CD1c-positive myeloid dendritic cell (primary cell): ENCODE data around the gene APOL2.
"Not testable (repeated sequence)": the region's sequence is repeated elsewhere in the genome, so short reads cannot be mapped to it uniquely, and the experiment has no call there.

Source experiments
- DNase-seq: peaks from one replicate; pipeline ENCODE4 v3.0.0-alpha.2; 2016; ENCODE audit errors: extremely low spot score

Gene APOL2

GRCh38 chr22:36239150-36239400 lies 252 bp downstream of the APOL2 start:
- no peak for DNase-seq

- DNase-seq: no peak
These were observed 766 bp downstream of the APOL2 start for GRCh38 chr22:36238373-36239149.

GRCh38 chr22:36237462-36238372 lies 1.6 kb downstream of the APOL2 start:
- DNase-seq: peak; percentile 39

- no peak for DNase-seq
These were observed 2.7 kb downstream of the APOL2 start for GRCh38 chr22:36236388-36237319.

GRCh38 chr22:36235585-36235984 lies 3.7 kb downstream of the APOL2 start:
- DNase-seq: no peak

GRCh38 chr22:36234919-36235318 lies 4.4 kb downstream of the APOL2 start:
- no peak for DNase-seq

GRCh38 chr22:36234213-36234612 lies 5.1 kb downstream of the APOL2 start:
- DNase-seq: no peak

- no peak for DNase-seq
These were observed 5.5 kb downstream of the APOL2 start for GRCh38 chr22:36233796-36234195.

- DNase-seq: no peak
These were observed 6.5 kb downstream of the APOL2 start for GRCh38 chr22:36232715-36233401.

- DNase-seq: not testable (repeated sequence)
These were observed 8.3 kb downstream of the APOL2 start for GRCh38 chr22:36231051-36231450.

GRCh38 chr22:36229649-36230048 lies 9.7 kb downstream of the APOL2 start:
- DNase-seq: not testable (repeated sequence)

GRCh38 chr22:36228944-36229343 lies 10.4 kb downstream of the APOL2 start:
- DNase-seq: no peak

- DNase-seq: not testable (repeated sequence)
These were observed 11.0 kb downstream of the APOL2 start for GRCh38 chr22:36228369-36228768.

GRCh38 chr22:36227806-36228205 lies 11.5 kb downstream of the APOL2 start:
- DNase-seq: no peak

- no peak for DNase-seq
These were observed 11.9 kb downstream of the APOL2 start for GRCh38 chr22:36227396-36227795.

- DNase-seq: no peak
These were observed 13.1 kb downstream of the APOL2 start for GRCh38 chr22:36226189-36226588.

- no peak for DNase-seq
These were observed 13.9 kb downstream of the APOL2 start for GRCh38 chr22:36225333-36225922.

GRCh38 chr22:36224245-36224644 lies 15.1 kb downstream of the APOL2 start:
- no peak for DNase-seq

- no peak for DNase-seq
These were observed 15.8 kb downstream of the APOL2 start for GRCh38 chr22:36223504-36223903.

GRCh38 chr22:36222887-36223450 lies 16.4 kb downstream of the APOL2 start:
- DNase-seq: no peak
